C4-2B (cell line): ENCODE data around the gene DENND2A.
A peak's percentile ranks its signal among the peaks of the same experiment; 100 is the strongest.

Experiments used
- H3K27ac ChIP-seq: fragments of 450-650 bp; 2 replicates; pipeline ENCODE4 v1.5.1; 2017
- ZFX ChIP-seq: fragments of 450-650 bp; IDR thresholded peaks from 2 replicates; pipeline ENCODE4 v1.6.1; 2017
- TF ChIP-seq, protein P1 (sequence below): fragments of 450-650 bp; conservative IDR thresholded peaks from 2 replicates; pipeline ENCODE4 v1.5.1; 2017; ENCODE audit warnings: mild to moderate bottlenecking

Gene DENND2A

DNA sequence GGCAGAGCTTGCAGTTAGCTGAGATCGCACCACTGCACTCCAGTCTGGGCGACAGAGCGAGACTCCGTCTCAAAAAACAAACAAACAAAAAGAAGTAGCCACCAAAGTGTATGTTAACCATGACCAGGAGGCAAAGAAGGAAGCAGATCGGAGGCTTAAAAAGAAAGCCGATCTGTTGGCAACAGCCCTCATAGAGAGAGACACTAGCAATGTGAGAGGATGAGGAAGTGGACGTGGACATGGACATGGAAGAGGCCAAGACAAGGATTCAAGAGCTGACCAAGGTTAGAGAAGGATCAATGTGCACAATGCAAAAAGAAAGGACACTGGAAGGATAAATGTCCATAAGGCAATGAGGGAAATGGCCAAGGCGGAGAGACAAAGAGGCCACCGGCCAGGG, 17.3 kb upstream of the DENND2A start:
- TF ChIP-seq, protein P1, sequence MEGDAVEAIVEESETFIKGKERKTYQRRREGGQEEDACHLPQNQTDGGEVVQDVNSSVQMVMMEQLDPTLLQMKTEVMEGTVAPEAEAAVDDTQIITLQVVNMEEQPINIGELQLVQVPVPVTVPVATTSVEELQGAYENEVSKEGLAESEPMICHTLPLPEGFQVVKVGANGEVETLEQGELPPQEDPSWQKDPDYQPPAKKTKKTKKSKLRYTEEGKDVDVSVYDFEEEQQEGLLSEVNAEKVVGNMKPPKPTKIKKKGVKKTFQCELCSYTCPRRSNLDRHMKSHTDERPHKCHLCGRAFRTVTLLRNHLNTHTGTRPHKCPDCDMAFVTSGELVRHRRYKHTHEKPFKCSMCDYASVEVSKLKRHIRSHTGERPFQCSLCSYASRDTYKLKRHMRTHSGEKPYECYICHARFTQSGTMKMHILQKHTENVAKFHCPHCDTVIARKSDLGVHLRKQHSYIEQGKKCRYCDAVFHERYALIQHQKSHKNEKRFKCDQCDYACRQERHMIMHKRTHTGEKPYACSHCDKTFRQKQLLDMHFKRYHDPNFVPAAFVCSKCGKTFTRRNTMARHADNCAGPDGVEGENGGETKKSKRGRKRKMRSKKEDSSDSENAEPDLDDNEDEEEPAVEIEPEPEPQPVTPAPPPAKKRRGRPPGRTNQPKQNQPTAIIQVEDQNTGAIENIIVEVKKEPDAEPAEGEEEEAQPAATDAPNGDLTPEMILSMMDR = no peak
- no peak for TF ChIP-seq ZFX
- H3K27ac ChIP-seq = no peak overlapping the region

DNA sequence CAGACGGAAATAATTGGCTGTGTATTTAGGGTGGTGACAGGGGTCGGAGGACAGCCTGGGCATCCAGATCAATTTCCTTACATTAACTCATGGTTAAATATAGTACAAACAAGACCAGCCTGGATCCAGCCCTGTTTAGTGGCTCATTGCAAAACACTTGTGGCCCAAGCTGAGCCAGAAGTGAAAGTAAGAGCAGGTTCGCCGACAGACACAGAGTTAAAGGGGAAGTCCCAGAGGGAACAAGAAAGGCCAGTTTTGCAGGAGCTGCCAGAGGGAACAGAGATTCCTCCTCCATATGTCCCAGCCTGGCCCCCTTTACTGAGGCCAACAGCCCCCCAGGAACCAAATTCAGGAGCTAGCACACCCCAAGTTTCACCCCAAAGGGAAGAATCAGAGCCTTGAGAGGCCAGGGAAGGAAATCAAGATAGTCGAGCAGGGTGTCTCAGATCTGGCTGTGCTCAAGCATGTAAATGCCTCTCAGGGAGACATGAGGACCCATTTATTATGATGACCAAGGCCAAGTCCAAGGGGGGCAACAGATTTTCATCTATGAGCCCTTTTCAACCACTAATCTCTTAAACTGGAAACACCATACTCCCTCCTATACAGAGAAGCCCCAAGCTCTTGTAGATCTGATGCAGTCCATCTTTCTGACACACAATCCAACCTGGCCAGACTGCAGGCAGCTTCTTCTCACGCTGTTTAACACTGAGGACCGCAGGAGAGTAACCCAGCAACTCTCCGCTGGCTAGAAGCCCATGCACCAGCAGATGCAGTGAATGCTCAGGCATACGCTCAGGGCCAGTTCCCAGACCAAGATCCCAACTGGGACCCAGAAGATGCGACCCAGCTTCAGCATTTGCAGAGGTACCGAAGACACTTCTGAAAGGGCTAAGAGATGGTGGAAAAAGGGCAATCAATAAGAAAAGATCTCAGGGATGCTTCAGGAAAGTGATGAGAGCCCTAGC, 16.2 kb upstream of the DENND2A start:
- H3K27ac ChIP-seq = peak overlapping the region; percentile 57

DNA sequence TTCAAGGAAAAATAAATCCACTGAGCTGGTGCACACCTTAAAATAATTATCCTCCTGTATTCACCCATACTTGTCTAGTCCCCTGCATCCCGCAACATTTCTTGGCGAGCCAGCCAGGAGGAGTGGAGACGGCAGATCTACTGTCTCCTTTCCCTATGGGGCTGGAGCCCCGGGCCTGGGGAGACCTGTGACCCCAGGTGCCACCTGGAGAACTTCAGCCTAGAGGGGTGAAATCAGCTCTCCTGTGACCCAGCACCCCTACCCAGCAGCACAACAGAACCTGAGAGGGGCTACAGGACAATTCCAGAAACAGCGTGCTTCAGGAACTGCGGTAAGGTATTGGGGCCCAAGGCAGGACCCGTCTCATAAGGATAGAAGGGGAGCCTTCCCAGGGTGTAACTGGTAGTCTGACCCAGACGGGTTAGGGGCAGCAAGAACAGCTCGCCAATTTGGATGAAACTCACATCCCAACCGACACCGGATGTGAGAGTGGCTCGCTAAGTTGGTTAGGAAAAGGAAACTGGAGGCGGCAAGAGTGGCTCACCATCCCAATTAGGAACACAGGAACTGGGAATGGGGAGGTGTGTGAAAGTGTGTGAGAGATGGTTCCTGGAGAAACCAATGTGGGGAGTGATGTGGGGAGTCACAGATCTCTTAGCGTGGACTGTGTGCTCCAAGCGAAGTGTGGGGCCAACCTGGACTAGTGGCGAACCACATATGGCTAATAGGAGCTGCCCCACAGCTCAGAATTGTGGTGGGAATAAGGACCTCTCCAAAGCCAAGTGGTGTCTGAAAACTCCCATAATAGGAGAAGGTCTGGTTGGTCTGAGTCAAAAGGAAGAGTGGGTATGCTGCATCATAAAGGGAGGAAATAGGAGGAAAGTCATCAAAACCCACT, 15.1 kb upstream of the DENND2A start:
- peak overlapping the region; percentile 57 for H3K27ac ChIP-seq
- no peak for TF ChIP-seq ZFX
- TF ChIP-seq, protein P1 = no peak

More for the DNA sequence above, 16.2 kb upstream of the DENND2A start:
- no peak for TF ChIP-seq ZFX
- TF ChIP-seq, protein P1 = no peak

DNA sequence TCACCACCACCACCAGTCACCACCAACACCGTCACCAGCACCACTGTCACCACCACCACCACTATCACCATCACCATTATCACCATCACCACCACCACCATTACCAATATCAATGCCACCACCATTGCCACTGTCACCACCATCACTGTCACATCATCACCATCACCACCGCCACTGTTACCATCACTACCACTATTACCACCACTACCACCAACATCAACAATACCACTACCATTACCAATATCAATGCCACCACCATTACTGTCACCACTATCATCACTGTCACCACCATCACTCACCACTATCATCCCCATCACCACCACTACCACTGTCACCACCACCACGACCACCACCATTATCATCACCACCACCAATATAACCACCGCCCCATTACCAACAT, 14.0 kb upstream of the DENND2A start:
- H3K27ac ChIP-seq = no peak overlapping the region
- no peak for TF ChIP-seq ZFX
- TF ChIP-seq, protein P1 = no peak

DNA sequence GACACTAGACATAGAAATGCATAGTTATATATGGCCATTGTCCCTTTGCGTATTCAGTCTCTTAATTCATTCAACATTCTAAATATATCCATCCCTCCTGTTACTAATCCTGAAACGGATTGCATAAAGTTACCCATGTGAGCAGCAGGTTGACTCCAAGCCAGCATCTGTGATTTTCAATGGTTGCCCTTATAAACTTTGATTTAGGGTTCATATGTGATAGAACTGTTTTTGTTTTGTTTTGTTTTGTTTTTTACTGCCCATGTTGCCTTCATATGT, 13.4 kb upstream of the DENND2A start:
- no peak overlapping the region for H3K27ac ChIP-seq
- TF ChIP-seq, protein P1 = no peak
- TF ChIP-seq ZFX = no peak

DNA sequence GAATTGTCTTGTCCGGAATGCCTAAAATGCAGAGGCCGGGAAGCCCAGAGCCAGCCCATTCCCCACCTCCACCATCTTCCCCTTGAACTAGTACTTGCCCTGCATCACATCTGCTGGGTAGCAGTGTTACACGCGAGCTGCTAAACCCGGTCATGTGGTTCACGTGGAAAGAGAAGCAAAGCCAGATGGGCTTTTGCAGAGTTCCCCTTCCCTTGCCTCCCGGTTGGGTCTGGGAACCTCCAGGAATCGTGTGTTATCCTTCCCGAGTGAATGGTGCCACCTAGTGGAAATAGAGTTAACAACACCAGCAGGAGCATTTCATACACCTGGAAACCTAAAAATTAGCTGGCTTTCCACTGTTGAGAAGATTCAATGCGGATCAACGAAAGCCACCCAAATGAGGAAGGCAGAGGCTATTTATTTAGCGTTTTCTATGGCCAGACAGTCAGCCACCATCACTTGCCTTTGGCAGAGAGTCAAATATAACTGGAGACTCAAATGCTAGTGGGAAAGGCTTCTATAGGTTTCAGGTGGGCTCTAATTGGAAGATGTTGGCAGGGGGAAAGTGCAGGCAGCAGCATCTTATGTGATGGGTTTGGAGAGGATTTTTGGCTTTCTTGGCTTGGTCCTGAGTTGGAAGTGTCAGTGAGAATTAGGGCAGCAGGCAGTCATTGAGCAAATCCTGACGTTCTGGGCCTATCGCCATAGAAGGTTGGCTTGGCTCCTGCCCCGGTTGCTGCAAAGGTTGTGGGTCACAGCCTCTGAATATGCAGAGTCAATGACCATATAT, 12.9 kb upstream of the DENND2A start:
- TF ChIP-seq ZFX = no peak
- TF ChIP-seq, protein P1 = peak; percentile 97
- no peak overlapping the region for H3K27ac ChIP-seq
